GM12875 (cell line): Measurements from ENCODE around the gene CD44.

Experiments
- H3K4me3 ChIP-seq: one replicate; pipeline ENCODE4 v1.5.1; 2011; ENCODE audit warnings: low read depth, low read length, control low read depth
- CTCF ChIP-seq: IDR thresholded peaks from 2 replicates; pipeline ENCODE4 v1.5.1; 2011; ENCODE audit warnings: low read depth, mild to moderate bottlenecking, control low read depth, inconsistent platforms, low read length, moderate library complexity, borderline replicate concordance; ENCODE audit not compliant: insufficient read depth

The CD44 gene

GRCh38 chr11:35185696-35186095 lies 46.7 kb downstream of the CD44 start:
- no peak for TF ChIP-seq CTCF
- no peak overlapping the region for H3K4me3 ChIP-seq

GRCh38 chr11:35187996-35188395 lies 49.0 kb downstream of the CD44 start:
- H3K4me3 ChIP-seq: no peak overlapping the region
- no peak for TF ChIP-seq CTCF

- no peak overlapping the region for H3K4me3 ChIP-seq
- TF ChIP-seq CTCF: no peak
Measured at GRCh38 chr11:35190804-35191348, 51.9 kb downstream of the CD44 start.

GRCh38 chr11:35192347-35192746 lies 53.4 kb downstream of the CD44 start:
- H3K4me3 ChIP-seq: no peak overlapping the region
- no peak for TF ChIP-seq CTCF

- H3K4me3 ChIP-seq: no peak overlapping the region
- TF ChIP-seq CTCF: no peak
Measured at GRCh38 chr11:35193767-35194166, 54.8 kb downstream of the CD44 start.

GRCh38 chr11:35197292-35197691 lies 58.3 kb downstream of the CD44 start:
- TF ChIP-seq CTCF: no peak
- H3K4me3 ChIP-seq: no peak overlapping the region

- H3K4me3 ChIP-seq: no peak overlapping the region
- no peak for TF ChIP-seq CTCF
Measured at GRCh38 chr11:35200811-35201341, 61.9 kb downstream of the CD44 start.
